ENCODE measurements around the gene FGF6. TPM values are rescaled to one million over a fixed set of nuclear protein-coding genes. Genes with fewer than 3 reads are reported as not detected.

The FGF6 gene
- total and polyA plus RNA-seq, 2 of the 13 experiments (the other 11 are each of a cell fraction or from before 2014, with no cell fraction given), result not detected

DNA sequence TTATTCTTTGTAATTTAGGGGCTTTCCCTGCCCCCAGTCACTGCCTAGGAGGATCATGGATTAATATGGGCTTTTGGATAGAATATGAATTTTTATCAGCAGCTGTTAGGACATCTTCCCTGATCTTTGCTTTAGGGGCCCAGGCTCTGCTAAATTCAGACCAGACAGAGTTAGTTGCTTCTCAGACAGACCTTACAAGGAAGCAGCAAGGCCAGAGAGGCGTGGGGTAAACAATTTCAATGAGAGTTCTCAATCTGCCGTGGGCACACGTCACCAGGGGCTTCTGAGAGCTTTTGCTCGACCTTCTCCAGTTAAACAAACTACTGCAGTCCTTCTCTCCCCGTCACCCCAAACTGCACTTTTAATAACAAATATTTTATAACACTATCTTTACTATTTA lies 27.7 kb downstream of the FGF6 start:
- no peaks in the 10 kb centered on the region for H3K4me1 ChIP-seq (ENCODE audit: insufficient read depth, low read length)
- H3K27me3 ChIP-seq (ENCODE audit: control insufficient read depth in 1 of 2, insufficient read depth in 2 of 2, low read length in 2 of 2), result peaks cover 2 to 36% of the 10 kb centered on the region in 2 experiments; a peak in 4 of 5 replicates
- H3K9me3 ChIP-seq (ENCODE audit: low read length), result no peaks in the 10 kb centered on the region
- H2AFZ ChIP-seq (ENCODE audit: low read length), result no peak overlapping the region
- no peak for ATAC-seq
- H3K4me2 ChIP-seq (ENCODE audit: low read depth, low read length), result no peak overlapping the region
- intact Hi-C loops (cut with micrococcal nuclease; ENCODE audit: unreplicated experiment), result no loop called here
- H3K79me2 ChIP-seq (ENCODE audit: insufficient read depth, low read length), result no peaks in the 10 kb centered on the region
- 3% methylated on average over 5 of the region's 5 CpGs for WGBS (ENCODE audit: low lambda C conversion rate)
- no peak overlapping the region for H3K27ac ChIP-seq (ENCODE audit: extremely low read length, insufficient read depth, low read length)
- no peak for FAIRE-seq
- DNase-seq (ENCODE audit: low spot score), result no peak
- in situ Hi-C loops (cut with HindIII; ENCODE audit: extremely low pct_ligation_motif_present, low pct_unique_long_range_greater_than_20kb), result loop anchor here (5.0 to 10.0 kb wide), 2 partner anchors 104 to 113 kb away; no protein-coding TSS in a partner anchor
- no peak overlapping the region for H3K9ac ChIP-seq (ENCODE audit: insufficient read depth, low read depth, low read length)
- H3K4me3 ChIP-seq (replicated peaks in 1 of 3; ENCODE audit: insufficient read depth in 1 of 3, low read depth in 2 of 3, low read length in 3 of 3), result no peak overlapping the region
- H4K20me1 ChIP-seq (ENCODE audit: insufficient read depth, low read length), result no peaks in the 10 kb centered on the region
- BruUV-seq (replicated peaks), result no TSS peak
- ChIA-PET POLR2A (no interaction called here), CTCF (ENCODE audit: low intra/inter-chr PET ratio, low total read pairs) (no interaction called here)
- TF ChIP-seq YEATS4 (CRISPR knock-in tag; IDR thresholded peaks at IDR 0.05; ENCODE audit: borderline replicate concordance), result no peak
- TF ChIP-seq, protein P1, sequence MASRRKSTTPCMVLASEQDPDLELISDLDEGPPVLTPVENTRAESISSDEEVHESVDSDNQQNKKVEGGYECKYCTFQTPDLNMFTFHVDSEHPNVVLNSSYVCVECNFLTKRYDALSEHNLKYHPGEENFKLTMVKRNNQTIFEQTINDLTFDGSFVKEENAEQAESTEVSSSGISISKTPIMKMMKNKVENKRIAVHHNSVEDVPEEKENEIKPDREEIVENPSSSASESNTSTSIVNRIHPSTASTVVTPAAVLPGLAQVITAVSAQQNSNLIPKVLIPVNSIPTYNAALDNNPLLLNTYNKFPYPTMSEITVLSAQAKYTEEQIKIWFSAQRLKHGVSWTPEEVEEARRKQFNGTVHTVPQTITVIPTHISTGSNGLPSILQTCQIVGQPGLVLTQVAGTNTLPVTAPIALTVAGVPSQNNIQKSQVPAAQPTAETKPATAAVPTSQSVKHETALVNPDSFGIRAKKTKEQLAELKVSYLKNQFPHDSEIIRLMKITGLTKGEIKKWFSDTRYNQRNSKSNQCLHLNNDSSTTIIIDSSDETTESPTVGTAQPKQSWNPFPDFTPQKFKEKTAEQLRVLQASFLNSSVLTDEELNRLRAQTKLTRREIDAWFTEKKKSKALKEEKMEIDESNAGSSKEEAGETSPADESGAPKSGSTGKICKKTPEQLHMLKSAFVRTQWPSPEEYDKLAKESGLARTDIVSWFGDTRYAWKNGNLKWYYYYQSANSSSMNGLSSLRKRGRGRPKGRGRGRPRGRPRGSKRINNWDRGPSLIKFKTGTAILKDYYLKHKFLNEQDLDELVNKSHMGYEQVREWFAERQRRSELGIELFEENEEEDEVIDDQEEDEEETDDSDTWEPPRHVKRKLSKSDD (CRISPR knock-in tag; IDR thresholded peaks at IDR 0.05; ENCODE audit: low read depth), result no peak
- TF ChIP-seq ZNF34 (CRISPR knock-in tag; IDR thresholded peaks at IDR 0.05; ENCODE audit: borderline replicate concordance), result no peak
- TF ChIP-seq ZNF333 (CRISPR knock-in tag; IDR thresholded peaks at IDR 0.05; ENCODE audit: borderline replicate concordance), result no peak
- no peak for TF ChIP-seq ZNF460 (CRISPR knock-in tag; IDR thresholded peaks at IDR 0.05; ENCODE audit: borderline replicate concordance)
- no peak for TF ChIP-seq TGIF2 (CRISPR knock-in tag; IDR thresholded peaks at IDR 0.05)
- no peak for TF ChIP-seq MTA1 (CRISPR knock-in tag; IDR thresholded peaks at IDR 0.05; ENCODE audit: borderline replicate concordance)
- TF ChIP-seq ZNF496 (CRISPR knock-in tag; IDR thresholded peaks at IDR 0.05; ENCODE audit: insufficient replicate concordance), result no peak
- TF ChIP-seq SOX5 (CRISPR knock-in tag; IDR thresholded peaks at IDR 0.05; ENCODE audit: borderline replicate concordance), result no peak
- TF ChIP-seq FOXK2 (IDR thresholded peaks at IDR 0.05), result no peak
- no peak for TF ChIP-seq ZNF569 (CRISPR knock-in tag; IDR thresholded peaks at IDR 0.05; ENCODE audit: borderline replicate concordance)
- no peak for TF ChIP-seq ZNF292 (CRISPR knock-in tag; IDR thresholded peaks at IDR 0.05; ENCODE audit: borderline replicate concordance, low read depth)
- TF ChIP-seq ZSCAN12 (CRISPR knock-in tag; IDR thresholded peaks at IDR 0.05), result no peak
- TF ChIP-seq ZNF775 (CRISPR knock-in tag; IDR thresholded peaks at IDR 0.05; ENCODE audit: borderline replicate concordance), result no peak
- H3K36me3 ChIP-seq (replicated peaks in 1 of 2; ENCODE audit: control insufficient read depth in 1 of 2, insufficient read depth in 2 of 2, low read length in 2 of 2), result no peaks in the 10 kb centered on the region
